Common myeloid progenitor, CD34-positive (primary cell): ENCODE results near the gene SEPHS1.
"Not testable (repeated sequence)": the region's sequence is repeated elsewhere in the genome, so short reads cannot be mapped to it uniquely, and the experiment has no call there.

Experiments
- CTCF ChIA-PET: fragments of 350-600 bp; sonication (Branson Sonifier 250); formaldehyde crosslinking; loops from one replicate; lab custom pipeline; 2021; ENCODE audit warnings: antibody characterized with exemption; lab: Charles Lee
- POLR2A ChIA-PET: fragments of 350-600 bp; sonication (Branson Sonifier 250); formaldehyde crosslinking; loops from one replicate; lab custom pipeline; 2021; ENCODE audit warnings: antibody characterized with exemption; lab: Charles Lee
- DNase-seq, 3 donors: peaks; one replicate each; pipeline versions ENCODE4 v3.0.0 to v3.0.0-alpha.2; 2013
- H3K27ac ChIP-seq, 2 experiments: 1 replicate in 1 of 2; 2 replicates in 1 of 2; pipeline ENCODE4 v1.7.0; 2013; ENCODE audit warnings: inconsistent platforms in 2 of 2, low read length in 2 of 2, mild to moderate bottlenecking in 2 of 2, low read depth in 1 of 2, moderate library complexity in 1 of 2; ENCODE audit not compliant: severe bottlenecking in 2 of 2, insufficient read depth in 1 of 2, poor library complexity in 1 of 2
- H3K27me3 ChIP-seq, 5 experiments: replicated peaks in 2 of 5; 1 replicate in 3 of 5; 2 replicates in 2 of 5; pipeline versions ENCODE4 v1.6.1 to v1.7.0; 2013; ENCODE audit warnings: low read length in 4 of 5, mild to moderate bottlenecking in 2 of 5, moderate library complexity in 2 of 5, inconsistent platforms in 1 of 5; ENCODE audit not compliant: insufficient read depth in 5 of 5, control insufficient read depth in 4 of 5
- H3K36me3 ChIP-seq, 4 experiments: 1 replicate in 2 of 4; 2 replicates in 2 of 4; pipeline versions ENCODE4 v1.6.1 to v1.7.0; 2013; ENCODE audit warnings: low read length in 3 of 4, control low read depth in 1 of 4, mild to moderate bottlenecking in 1 of 4; ENCODE audit not compliant: control insufficient read depth in 4 of 4, insufficient read depth in 4 of 4
- H3K4me1 ChIP-seq, 4 experiments: 1 replicate in 3 of 4; 2 replicates in 1 of 4; pipeline versions ENCODE4 v1.6.1 to v1.7.1; 2013; ENCODE audit warnings: low read length in 3 of 4, mild to moderate bottlenecking in 3 of 4, control low read depth in 1 of 4, inconsistent platforms in 1 of 4, moderate library complexity in 1 of 4; ENCODE audit not compliant: control insufficient read depth in 4 of 4, insufficient read depth in 4 of 4; ENCODE audit errors: control extremely low read depth in 1 of 4
- H3K4me3 ChIP-seq, 7 experiments: 1 replicate in 4 of 7; 2 replicates in 3 of 7; pipeline versions ENCODE4 v1.5.1 to v1.7.0; 2013; ENCODE audit warnings: mild to moderate bottlenecking in 7 of 7, low read length in 6 of 7, moderate library complexity in 6 of 7, inconsistent platforms in 2 of 7, low read depth in 2 of 7, control low read depth in 1 of 7; ENCODE audit not compliant: insufficient read depth in 4 of 7, control insufficient read depth in 1 of 7; ENCODE audit errors: extremely low read depth in 1 of 7
- H3K9me3 ChIP-seq, 5 experiments: 1 replicate in 4 of 5; 2 replicates in 1 of 5; pipeline versions ENCODE4 v1.6.1 to v1.7.1; 2013; ENCODE audit warnings: low read length in 4 of 5, mild to moderate bottlenecking in 2 of 5, inconsistent platforms in 1 of 5, low read depth in 1 of 5, moderate library complexity in 1 of 5; ENCODE audit not compliant: control insufficient read depth in 4 of 5, insufficient read depth in 2 of 5; ENCODE audit errors: control extremely low read depth in 1 of 5
- WGBS: methylation state at CpG from one replicate; pipeline ENCODE4 v1.1.5; 2013; ENCODE audit not compliant: insufficient coverage; 5-methylcytosine and 5-hydroxymethylcytosine counted together

SEPHS1 gene

GRCh38 chr10:13334556-13334955 lies 13.5 kb downstream of the SEPHS1 start:
- Histone ChIP-seq H3K27ac (no peak overlapping the region), H3K4me3 (no peak overlapping the region), H3K9me3 (no peaks in the 10 kb centered on the region), H3K36me3 (peaks cover 17 to 70% (median 45%) of the 10 kb centered on the region in 4 experiments), H3K27me3 (no peaks in the 10 kb centered on the region), H3K4me1 (no peaks in the 10 kb centered on the region)
- POLR2A ChIA-PET: interaction anchor here (0.7 kb wide), 1 partner anchor 152 kb away, joined by 5 read pairs; no protein-coding TSS in a partner anchor
- CTCF ChIA-PET: interaction anchor here (1.1 kb wide), 1 partner anchor 17 kb away, joined by 3 read pairs; no protein-coding TSS in a partner anchor
- WGBS: no CpG with 5 or more reads among the region's 2 CpGs
- no peak for DNase-seq

GRCh38 chr10:13331646-13332045 lies 16.4 kb downstream of the SEPHS1 start:
- Histone ChIP-seq H3K36me3 (peaks cover 19 to 78% (median 50%) of the 10 kb centered on the region in 4 experiments), H3K27me3 (no peaks in the 10 kb centered on the region), H3K9me3 (no peaks in the 10 kb centered on the region), H3K4me3 (no peak overlapping the region), H3K4me1 (no peaks in the 10 kb centered on the region), H3K27ac (no peak overlapping the region)
- POLR2A ChIA-PET: no interaction called here
- no peak for DNase-seq
- 94% methylated on average over 2 of the region's 5 CpGs for WGBS
- CTCF ChIA-PET: no interaction called here

- H3K4me3 ChIP-seq, DNase-seq, H3K9me3 ChIP-seq, CTCF ChIA-PET, H3K27me3 ChIP-seq, H3K4me1 ChIP-seq, H3K27ac ChIP-seq, POLR2A ChIA-PET: not testable (repeated sequence)
- whole genome bisulfite sequencing: 100% methylated on average over 2 of the region's 8 CpGs
- peaks cover 19 to 80% (median 52%) of the 10 kb centered on the region in 4 experiments for H3K36me3 ChIP-seq
Observed at GRCh38 chr10:13330980-13331379, 17.1 kb downstream of the SEPHS1 start.

GRCh38 chr10:13329565-13329964 lies 18.5 kb downstream of the SEPHS1 start:
- H3K36me3 ChIP-seq: peaks cover 19 to 82% (median 55%) of the 10 kb centered on the region in 4 experiments
- WGBS: 100% methylated on average over 2 of the region's 3 CpGs
- CTCF ChIA-PET: no interaction called here

GRCh38 chr10:13328613-13329012 lies 19.5 kb downstream of the SEPHS1 start:
- no peak overlapping the region for H3K27ac ChIP-seq
- H3K36me3 ChIP-seq: peaks cover 22 to 83% (median 58%) of the 10 kb centered on the region in 4 experiments
- ChIA-PET CTCF (interaction anchor here (1.0 kb wide), 1 partner anchor 122 kb away, joined by 4 read pairs; no protein-coding TSS in a partner anchor), POLR2A (no interaction called here)
- 87% methylated on average over 5 of the region's 10 CpGs for WGBS
- H3K4me1 ChIP-seq: no peaks in the 10 kb centered on the region
- no peak overlapping the region for H3K4me3 ChIP-seq
- no peaks in the 10 kb centered on the region for H3K9me3 ChIP-seq
- DNase-seq: no peak
- no peaks in the 10 kb centered on the region for H3K27me3 ChIP-seq

More at GRCh38 chr10:13329565-13329964, 18.5 kb downstream of the SEPHS1 start:
- H3K4me3 ChIP-seq: no peak overlapping the region
- no peak overlapping the region for H3K27ac ChIP-seq
- no peak for DNase-seq
- no peaks in the 10 kb centered on the region for H3K4me1 ChIP-seq
- POLR2A ChIA-PET: no interaction called here
- H3K9me3 ChIP-seq: no peaks in the 10 kb centered on the region
- no peaks in the 10 kb centered on the region for H3K27me3 ChIP-seq

GRCh38 chr10:13328126-13328525 lies 20.0 kb downstream of the SEPHS1 start:
- Histone ChIP-seq H3K9me3 (no peaks in the 10 kb centered on the region), H3K4me1 (no peaks in the 10 kb centered on the region), H3K36me3 (peaks cover 22 to 82% (median 58%) of the 10 kb centered on the region in 4 experiments), H3K4me3 (no peak overlapping the region), H3K27me3 (no peaks in the 10 kb centered on the region), H3K27ac (no peak overlapping the region)
- whole genome bisulfite sequencing: 98% methylated on average over 5 of the region's 5 CpGs
- CTCF ChIA-PET: interaction anchor here (1.0 kb wide), 1 partner anchor 121 kb away, joined by 4 read pairs; no protein-coding TSS in a partner anchor
- POLR2A ChIA-PET: no interaction called here
- DNase-seq: no peak

GRCh38 chr10:13327534-13327933 lies 20.6 kb downstream of the SEPHS1 start:
- Histone ChIP-seq H3K4me3 (no peak overlapping the region), H3K9me3 (no peaks in the 10 kb centered on the region), H3K36me3 (peaks cover 22 to 85% (median 60%) of the 10 kb centered on the region in 4 experiments), H3K27me3 (no peaks in the 10 kb centered on the region), H3K4me1 (no peaks in the 10 kb centered on the region), H3K27ac (no peak overlapping the region)
- WGBS: no CpG with 5 or more reads among the region's 3 CpGs
- ChIA-PET CTCF (no interaction called here), POLR2A (interaction anchor here (0.6 kb wide), 1 partner anchor 10 kb away, joined by 3 read pairs; no protein-coding TSS in a partner anchor)
- DNase-seq: no peak
